GM21717 (cell line): ENCODE data around the gene PRSS16.

Experiments used
- ATAC-seq: cut with Tn5 transposase; IDR thresholded peaks from one replicate; pipeline ENCODE4 v1.9.1; 2021; ENCODE audit warnings: mild to moderate bottlenecking, moderate library complexity; ENCODE audit not compliant: unreplicated experiment

The PRSS16 gene

DNA sequence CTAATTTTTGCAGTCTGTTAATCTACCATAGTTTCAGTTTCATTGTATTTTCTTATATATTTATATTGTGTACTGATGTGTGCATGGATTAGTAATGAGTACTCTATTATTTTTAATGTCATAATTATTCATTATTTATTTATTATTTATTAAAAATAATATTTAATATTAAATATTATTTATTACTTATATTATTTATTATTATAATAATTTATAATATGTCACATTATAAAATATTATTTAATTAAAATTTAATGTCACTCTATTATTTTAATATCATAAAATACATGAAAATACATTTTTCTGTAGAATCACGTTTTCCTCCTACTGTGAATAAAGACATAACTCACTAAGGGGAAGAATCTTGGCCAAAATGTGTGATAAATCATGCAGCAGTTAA is 34.1 kb downstream of the PRSS16 start:
- ATAC-seq: no peak

- no peak for ATAC-seq
Observed at GRCh38 chr6:27283279-27283678, 35.8 kb downstream of the PRSS16 start.

GRCh38 chr6:27286141-27286540 is 38.6 kb downstream of the PRSS16 start:
- ATAC-seq: no peak

DNA sequence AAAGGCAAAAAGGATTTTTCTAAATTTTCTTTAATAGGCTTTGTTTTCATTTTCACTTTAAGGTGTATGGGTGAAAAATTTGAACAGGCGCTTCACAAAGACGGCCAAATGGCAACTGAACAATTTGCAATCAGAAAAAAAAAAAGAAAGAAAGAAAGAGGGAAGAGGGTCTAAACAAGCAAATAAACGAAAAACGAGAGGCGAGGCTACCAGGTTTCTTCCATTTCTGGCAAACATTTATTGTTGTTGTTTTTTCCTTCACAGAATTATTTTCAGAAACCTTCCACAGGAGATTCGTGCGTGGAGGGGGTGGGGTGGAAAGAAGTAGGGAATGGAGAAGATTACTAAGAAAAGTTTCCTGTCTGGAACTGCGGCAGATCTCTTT is 40.2 kb downstream of the PRSS16 start:
- no peak for ATAC-seq

DNA sequence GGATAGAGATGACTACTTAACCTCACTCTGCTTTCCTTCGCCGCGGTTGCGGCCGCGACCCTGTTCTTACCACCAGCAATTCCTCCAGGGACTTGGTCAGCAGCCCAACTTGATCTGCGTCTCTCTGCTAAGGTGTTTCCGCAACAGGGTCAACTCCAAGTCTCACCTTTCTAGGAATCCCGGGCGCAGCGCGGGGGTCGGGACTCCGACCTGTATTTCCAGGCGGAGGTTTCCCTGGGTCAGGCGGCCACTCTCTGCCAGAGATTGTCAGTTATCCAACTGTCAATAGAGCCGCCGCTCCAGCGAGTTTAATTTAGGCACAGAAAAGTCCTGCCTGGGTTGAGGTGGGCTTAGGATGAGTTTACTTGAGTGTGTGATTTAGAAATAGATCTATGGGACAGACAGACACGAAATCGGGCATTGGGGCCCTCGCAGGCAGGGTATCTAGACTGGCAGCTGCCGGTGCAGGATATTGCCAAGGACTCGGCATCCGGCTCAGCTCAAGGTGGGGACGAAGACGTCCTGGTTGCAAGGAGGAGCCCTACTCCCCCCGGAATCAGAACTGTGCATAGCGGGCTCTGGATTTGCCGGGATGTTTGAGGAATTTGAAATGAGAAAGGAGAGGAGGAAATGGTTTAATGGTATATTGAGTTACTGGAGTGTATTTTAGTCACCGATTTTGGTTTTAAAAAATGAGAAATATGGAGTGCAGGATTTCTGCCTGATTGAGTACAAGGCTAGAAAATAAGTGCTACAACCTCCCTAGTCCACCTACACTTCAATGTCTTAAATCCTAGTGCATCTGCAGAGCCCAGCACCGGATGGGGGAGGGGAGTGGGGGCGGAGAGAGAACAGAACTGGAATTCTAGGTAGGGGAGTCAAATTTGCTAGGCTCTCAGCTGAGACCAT is 40.9 kb downstream of the PRSS16 start:
- ATAC-seq: no peak

GRCh38 chr6:27290065-27290849 is 42.8 kb downstream of the PRSS16 start:
- no peak for ATAC-seq

DNA sequence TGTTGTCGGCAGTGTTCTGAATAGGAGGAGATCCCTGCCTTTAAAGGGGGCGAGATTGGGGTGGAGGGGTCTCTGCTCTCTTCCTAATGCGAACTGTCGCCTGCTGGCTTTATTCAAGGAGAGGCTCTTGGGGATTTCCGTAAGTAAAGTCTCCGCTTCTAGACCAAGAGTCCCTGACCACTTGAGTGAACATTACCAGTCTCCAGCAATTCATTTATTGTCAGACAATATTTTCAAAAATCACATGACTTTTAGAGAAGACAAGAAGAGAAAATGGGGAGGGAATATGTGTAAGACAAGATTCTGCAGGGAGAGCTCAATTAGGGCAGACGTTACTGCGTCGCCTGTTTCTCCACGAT is 43.3 kb downstream of the PRSS16 start:
- no peak for ATAC-seq

- no peak for ATAC-seq
Observed at GRCh38 chr6:27293436-27294098, 46.1 kb downstream of the PRSS16 start.

DNA sequence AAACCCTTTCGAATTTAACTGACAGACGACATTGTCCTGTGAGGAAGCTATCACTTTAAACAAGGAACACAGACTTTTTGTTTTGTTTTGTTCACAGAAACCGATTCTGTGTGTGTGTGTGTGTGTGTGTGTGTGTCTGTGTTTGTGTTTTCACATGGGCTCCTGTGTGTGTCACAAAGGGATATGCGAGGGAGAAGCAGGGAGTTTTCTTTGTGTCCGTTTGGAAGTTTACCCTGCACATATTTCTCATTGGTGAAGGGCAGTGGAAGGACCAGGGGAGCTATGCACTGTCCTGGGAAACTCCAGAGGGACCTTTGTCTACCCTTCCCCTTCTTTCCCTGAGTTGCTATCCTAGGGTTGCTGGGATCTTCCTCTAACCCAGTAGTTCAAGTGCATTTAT is 46.9 kb downstream of the PRSS16 start:
- ATAC-seq: no peak

- no peak for ATAC-seq
Observed at GRCh38 chr6:27295301-27296079, 48.0 kb downstream of the PRSS16 start.

- ATAC-seq: no peak
Observed at GRCh38 chr6:27296106-27296783, 48.7 kb downstream of the PRSS16 start.

DNA sequence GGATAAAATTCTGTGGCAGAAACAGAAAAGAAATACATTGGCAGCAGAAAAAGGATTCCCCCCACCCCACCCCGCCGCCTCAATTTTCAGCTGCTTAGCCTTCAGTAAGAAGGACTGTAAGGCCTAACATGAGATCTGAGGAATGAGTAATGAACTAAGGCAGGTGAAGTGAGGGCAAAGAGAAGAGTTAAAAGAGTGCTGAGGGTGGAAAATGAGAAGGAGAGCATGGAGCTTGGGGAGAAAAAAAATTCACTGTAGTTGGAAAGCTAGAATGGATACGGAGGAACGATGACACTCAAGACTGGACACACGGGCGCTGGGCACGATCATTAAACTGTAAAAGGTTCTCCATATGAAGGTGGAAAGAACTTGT is 50.0 kb downstream of the PRSS16 start:
- ATAC-seq: no peak

GRCh38 chr6:27297857-27298730 is 50.6 kb downstream of the PRSS16 start:
- no peak for ATAC-seq

DNA sequence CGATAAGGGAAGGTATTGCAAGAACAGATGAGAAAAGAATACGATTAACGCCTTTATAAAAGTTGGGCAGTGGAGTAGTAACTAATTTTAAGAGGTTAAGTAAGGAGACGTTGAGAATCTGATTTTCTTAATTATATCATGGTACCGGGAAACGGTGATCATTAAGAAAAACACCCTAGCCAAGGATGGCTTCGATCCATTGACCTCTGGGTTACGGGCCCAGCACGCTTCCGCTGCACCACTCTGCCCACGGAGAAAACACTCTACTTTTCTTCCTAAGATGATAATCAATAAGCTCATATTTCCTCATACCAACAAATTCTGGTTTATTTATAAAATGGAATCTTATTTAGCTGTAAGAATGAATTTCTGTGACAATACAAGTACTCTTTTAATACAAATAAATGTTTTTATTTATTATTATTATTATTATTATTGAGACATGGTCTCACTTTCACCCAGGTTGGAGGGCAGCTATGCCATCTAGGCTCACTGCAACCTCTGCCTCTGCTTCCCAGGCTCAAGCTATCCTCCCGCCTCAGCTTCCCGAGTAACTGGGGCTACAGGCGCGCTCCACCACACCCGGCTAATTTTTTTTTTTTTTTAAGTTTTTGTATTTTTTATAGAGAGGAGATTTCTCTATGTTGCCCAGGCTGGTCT is 56.2 kb downstream of the PRSS16 start:
- ATAC-seq: no peak
